ENCODE data around the gene APP. TPM values are rescaled to one million over a fixed set of nuclear protein-coding genes. Genes with fewer than 3 reads are reported as not detected.

Gene APP
- total RNA-seq, 1 experiment from 2014 or later, result 531 TPM

DNA sequence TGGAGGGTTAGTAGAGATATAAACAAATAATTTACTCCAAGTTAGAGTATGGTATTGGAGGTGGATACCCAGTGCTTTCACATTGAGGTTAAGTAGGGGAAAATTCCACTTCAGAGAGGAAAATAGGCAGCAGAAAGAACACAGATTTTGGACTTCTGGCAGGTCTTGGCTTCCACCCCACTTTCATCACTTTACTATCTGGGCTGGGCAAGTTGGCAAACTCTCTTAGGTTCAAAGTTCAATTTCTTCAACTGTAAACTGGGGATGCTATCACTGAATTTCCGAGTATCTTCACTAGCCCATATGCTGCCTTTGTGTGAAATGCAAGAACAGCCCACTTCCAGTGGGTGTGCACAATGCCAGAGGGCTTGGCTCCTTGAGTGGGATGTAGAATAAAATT is 220.9 kb downstream of the APP start:
- no peak overlapping the region for H3K27ac ChIP-seq (ENCODE audit: low read depth, low read length, poor library complexity, severe bottlenecking)
- H3K4me3 ChIP-seq (ENCODE audit: low read depth, low read length, poor library complexity, severe bottlenecking), result no peak overlapping the region
- H3K36me3 ChIP-seq (ENCODE audit: insufficient read depth, low read length, poor library complexity, severe bottlenecking), result peaks cover 42% of the 10 kb centered on the region
- intact Hi-C loops (cut with micrococcal nuclease; ENCODE audit: unreplicated experiment), result no loop called here
- TF ChIP-seq, protein P1, sequence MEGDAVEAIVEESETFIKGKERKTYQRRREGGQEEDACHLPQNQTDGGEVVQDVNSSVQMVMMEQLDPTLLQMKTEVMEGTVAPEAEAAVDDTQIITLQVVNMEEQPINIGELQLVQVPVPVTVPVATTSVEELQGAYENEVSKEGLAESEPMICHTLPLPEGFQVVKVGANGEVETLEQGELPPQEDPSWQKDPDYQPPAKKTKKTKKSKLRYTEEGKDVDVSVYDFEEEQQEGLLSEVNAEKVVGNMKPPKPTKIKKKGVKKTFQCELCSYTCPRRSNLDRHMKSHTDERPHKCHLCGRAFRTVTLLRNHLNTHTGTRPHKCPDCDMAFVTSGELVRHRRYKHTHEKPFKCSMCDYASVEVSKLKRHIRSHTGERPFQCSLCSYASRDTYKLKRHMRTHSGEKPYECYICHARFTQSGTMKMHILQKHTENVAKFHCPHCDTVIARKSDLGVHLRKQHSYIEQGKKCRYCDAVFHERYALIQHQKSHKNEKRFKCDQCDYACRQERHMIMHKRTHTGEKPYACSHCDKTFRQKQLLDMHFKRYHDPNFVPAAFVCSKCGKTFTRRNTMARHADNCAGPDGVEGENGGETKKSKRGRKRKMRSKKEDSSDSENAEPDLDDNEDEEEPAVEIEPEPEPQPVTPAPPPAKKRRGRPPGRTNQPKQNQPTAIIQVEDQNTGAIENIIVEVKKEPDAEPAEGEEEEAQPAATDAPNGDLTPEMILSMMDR (conservative IDR thresholded peaks at IDR 0.05; ENCODE audit: low read depth, low read length), result no peak
- TF ChIP-seq EZH2 (IDR thresholded peaks at IDR 0.05; ENCODE audit: borderline replicate concordance, low read depth, low read length, poor library complexity, severe bottlenecking), result no peak
- H3K4me1 ChIP-seq (ENCODE audit: insufficient read depth, low read length, poor library complexity, severe bottlenecking), result peaks cover 23% of the 10 kb centered on the region
- no peak for DNase-seq (ENCODE audit: low spot score)
- BruUV-seq (replicated peaks), result no TSS peak
- POLR2A ChIA-PET (ENCODE audit: low non-redundant PET), result no interaction called here
- no peaks in the 10 kb centered on the region for H3K27me3 ChIP-seq (replicated peaks; ENCODE audit: insufficient read depth, low read depth, low read length, poor library complexity)
- CTCF ChIA-PET, result no interaction called here
- peaks cover 8% of the 10 kb centered on the region for H3K9me3 ChIP-seq (ENCODE audit: low read depth, low read length, poor library complexity, severe bottlenecking)

DNA sequence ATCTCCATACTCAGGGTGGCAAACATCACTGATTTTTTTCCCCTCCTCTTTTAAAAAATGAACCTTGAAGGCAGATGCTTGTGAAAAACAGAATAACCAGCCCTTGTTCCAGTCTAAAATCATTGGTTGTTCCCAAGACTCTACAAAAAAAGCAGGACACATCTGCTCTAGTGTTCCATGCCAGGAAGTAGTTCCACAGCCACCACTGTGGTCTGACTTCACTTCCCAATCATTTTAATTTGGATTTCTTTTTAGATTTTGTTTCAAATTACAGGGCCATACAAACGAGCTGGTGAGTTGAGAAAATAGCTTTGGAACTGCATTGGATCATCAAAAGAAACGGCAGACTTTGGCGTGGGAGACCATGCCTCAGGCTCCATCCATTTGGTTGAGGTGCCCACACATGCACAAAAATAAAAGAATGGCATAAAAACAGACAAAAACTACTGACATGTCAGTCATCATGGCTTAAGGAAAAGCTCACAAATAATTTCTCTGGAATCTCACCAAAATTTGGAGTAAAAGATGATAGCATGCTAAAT is 225.8 kb downstream of the APP start:
- TF ChIP-seq, protein P1 (conservative IDR thresholded peaks at IDR 0.05; ENCODE audit: low read depth, low read length), result no peak
- no peak for TF ChIP-seq EZH2 (IDR thresholded peaks at IDR 0.05; ENCODE audit: borderline replicate concordance, low read depth, low read length, poor library complexity, severe bottlenecking)
- Histone ChIP-seq H3K36me3 (ENCODE audit: insufficient read depth, low read length, poor library complexity, severe bottlenecking) (peaks cover 19% of the 10 kb centered on the region), H3K27me3 (replicated peaks; ENCODE audit: insufficient read depth, low read depth, low read length, poor library complexity) (no peaks in the 10 kb centered on the region), H3K27ac (ENCODE audit: low read depth, low read length, poor library complexity, severe bottlenecking) (no peak overlapping the region), H3K4me1 (ENCODE audit: insufficient read depth, low read length, poor library complexity, severe bottlenecking) (peaks cover 6% of the 10 kb centered on the region), H3K4me3 (ENCODE audit: low read depth, low read length, poor library complexity, severe bottlenecking) (no peak overlapping the region), H3K9me3 (ENCODE audit: low read depth, low read length, poor library complexity, severe bottlenecking) (peaks cover 8% of the 10 kb centered on the region)
- ChIA-PET POLR2A (ENCODE audit: low non-redundant PET) (interaction anchor here (0.6 kb wide), 1 partner anchor 12 kb away, joined by 7 read pairs; no protein-coding TSS in a partner anchor), CTCF (no interaction called here)
- intact Hi-C loops (cut with micrococcal nuclease; ENCODE audit: unreplicated experiment), result no loop called here
- BruUV-seq (replicated peaks), result no TSS peak
- no peak for DNase-seq (ENCODE audit: low spot score)

DNA sequence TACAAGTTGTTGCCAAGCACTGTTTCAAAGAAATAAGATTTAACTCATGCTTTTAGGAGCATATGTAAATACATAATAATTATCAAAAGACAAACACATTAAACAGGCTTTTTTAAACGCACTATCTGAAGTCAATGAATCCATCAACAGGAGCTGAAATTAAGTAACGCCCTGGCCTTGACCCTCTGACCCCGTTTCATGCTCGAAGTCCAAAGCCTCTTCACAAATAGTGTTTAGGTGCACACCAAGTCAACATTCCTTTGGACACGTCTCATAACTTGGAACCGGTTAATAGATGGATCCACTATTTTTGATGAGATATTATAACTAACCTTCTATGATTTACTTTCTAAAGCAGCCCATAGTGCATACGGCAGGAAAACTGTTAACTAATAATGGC is 226.5 kb downstream of the APP start:
- BruUV-seq (replicated peaks), result no TSS peak
- peaks cover 19% of the 10 kb centered on the region for H3K36me3 ChIP-seq (ENCODE audit: insufficient read depth, low read length, poor library complexity, severe bottlenecking)
- POLR2A ChIA-PET (ENCODE audit: low non-redundant PET), result no interaction called here
- TF ChIP-seq, protein P1 (conservative IDR thresholded peaks at IDR 0.05; ENCODE audit: low read depth, low read length), result no peak
- TF ChIP-seq EZH2 (IDR thresholded peaks at IDR 0.05; ENCODE audit: borderline replicate concordance, low read depth, low read length, poor library complexity, severe bottlenecking), result no peak
- no peaks in the 10 kb centered on the region for H3K27me3 ChIP-seq (replicated peaks; ENCODE audit: insufficient read depth, low read depth, low read length, poor library complexity)
- no peak for DNase-seq (ENCODE audit: low spot score)
- peaks cover 12% of the 10 kb centered on the region for H3K4me1 ChIP-seq (ENCODE audit: insufficient read depth, low read length, poor library complexity, severe bottlenecking)
- intact Hi-C loops (cut with micrococcal nuclease; ENCODE audit: unreplicated experiment), result no loop called here
- CTCF ChIA-PET, result no interaction called here
- H3K9me3 ChIP-seq (ENCODE audit: low read depth, low read length, poor library complexity, severe bottlenecking), result peaks cover 8% of the 10 kb centered on the region
- H3K4me3 ChIP-seq (ENCODE audit: low read depth, low read length, poor library complexity, severe bottlenecking), result no peak overlapping the region
- no peak overlapping the region for H3K27ac ChIP-seq (ENCODE audit: low read depth, low read length, poor library complexity, severe bottlenecking)

Data from A673 (cell line).